Fibroblast of peridontal ligament (primary cell): ENCODE results near the gene SALL4.
"Not testable (repeated sequence)": the region's sequence is repeated elsewhere in the genome, so short reads cannot be mapped to it uniquely, and the experiment has no call there.

Source experiments
- DNase-seq: peaks from one replicate; pipeline ENCODE4 v3.0.0-alpha.2; 2010; ENCODE audit errors: extremely low read depth

Gene SALL4

DNA sequence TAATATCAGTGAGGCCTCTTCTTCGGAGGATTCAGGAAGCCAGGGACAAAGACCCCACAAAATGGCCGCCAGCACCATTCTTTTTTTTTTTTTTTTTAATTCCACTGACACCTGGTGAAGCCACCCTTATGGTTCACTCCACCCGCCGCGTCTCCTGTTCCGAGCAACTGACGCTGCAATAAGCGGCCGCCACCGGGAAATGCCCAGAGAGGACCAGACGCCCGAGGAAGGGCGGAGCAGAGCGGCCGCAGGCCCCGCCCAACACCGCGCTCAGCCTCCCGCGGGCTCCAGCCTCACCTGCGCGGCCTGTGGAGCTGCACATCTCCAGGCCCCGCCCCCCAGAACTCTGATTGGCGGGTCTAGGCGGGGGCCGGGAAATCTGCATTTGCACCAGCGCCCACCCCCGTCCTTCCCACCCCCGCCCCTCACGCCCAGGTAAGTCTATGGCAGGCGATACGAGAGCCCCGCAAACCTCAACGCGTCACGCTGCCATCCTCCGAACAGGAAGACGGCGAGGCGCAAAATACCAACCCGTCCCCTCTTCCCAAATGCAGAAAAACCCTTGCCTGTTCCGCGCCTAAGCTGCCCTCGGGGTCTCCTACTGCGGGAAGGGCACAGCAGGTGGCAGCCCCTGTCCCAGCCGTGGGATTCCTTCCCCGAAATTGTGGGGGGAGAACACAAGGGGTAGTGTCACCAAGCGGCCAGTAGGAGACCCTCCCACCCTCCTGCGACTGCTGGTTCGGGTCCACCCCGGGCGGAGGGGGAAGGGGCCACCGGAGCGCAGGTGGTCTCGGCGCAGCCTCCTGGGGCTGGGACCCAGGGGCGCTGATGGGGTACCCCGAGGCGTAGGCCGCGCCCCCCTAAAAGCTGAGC lies 35.1 kb downstream of the SALL4 start:
- DNase-seq, result no peak

DNA sequence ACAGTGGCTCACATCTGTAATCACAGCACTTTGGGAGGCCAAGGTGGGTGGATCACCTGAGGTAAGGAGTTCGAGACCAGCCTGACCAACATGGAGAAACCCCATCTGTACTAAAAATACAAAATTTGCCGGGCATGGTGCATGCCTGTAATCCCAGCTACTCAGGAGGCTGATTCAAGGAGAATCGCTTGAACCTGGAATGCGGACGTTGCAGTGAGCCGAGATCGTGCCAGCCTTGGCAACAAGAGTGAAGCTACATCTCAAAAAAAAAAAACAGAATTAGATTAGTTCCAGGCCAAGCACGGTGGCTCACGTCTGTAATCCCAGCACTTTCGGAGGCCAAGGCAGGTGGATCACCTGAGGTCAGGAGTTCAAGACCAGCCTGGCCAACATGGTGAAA lies 36.9 kb downstream of the SALL4 start:
- not testable (repeated sequence) for DNase-seq

DNA sequence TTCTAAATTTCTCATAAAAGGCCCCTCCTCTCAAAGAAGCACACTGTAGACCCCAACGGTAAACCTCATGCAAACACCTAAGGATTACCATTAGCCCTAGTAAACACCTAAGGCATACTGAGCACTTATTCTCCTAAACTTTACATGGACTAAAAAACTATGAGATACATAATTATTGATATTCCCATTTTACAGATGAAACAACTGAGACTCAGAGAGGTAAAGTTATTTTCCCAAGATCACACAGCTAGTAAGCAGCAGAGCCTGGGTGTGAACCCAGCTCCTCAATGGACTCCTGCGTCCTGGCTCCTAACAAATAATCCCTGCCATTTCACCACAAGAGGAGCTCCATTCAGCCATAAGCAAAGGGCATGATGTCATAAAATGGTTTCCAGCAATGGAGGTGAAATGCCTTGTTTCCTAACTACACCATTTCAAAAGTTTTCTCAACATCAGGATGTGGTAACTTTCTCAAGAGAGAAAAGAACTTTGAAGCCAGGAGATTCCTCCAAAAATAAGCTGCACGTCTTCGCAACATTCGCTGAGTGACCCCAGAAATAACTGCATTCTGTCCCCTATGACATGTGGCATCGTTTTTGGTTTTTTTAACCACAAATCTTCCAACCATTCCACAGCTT lies 38.2 kb downstream of the SALL4 start:
- peak; percentile 58 for DNase-seq

DNA sequence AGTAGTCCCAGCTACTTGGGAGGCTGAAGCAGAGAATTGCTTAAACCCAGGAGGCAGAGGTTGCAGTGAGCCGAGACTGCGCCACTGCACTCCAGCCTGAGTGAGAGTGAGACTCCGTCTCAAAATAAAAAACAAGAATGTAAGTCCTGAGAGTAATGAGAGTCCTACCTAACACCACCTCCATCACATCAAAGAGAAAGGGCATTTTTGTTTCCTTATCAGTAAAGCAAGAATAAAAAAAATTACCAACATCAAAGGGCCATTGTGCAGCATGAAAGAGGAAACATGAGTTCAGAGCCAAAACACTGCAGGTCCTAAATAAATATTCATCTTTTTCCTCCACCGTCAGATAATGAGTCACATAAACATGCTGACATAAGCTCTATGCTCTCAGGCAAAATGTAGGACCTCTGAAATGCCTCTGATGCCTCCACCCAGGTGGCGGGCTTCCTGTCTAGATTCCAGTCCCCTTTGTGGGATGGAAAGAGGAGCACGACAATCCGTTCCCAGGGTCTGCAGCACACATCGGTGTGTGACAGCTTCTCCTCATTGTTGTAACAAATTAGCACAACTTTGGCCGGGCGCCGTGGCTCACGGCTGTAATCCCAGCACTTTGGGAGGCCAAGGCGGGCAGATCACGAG lies 41.3 kb downstream of the SALL4 start:
- peak; percentile 36 for DNase-seq

DNA sequence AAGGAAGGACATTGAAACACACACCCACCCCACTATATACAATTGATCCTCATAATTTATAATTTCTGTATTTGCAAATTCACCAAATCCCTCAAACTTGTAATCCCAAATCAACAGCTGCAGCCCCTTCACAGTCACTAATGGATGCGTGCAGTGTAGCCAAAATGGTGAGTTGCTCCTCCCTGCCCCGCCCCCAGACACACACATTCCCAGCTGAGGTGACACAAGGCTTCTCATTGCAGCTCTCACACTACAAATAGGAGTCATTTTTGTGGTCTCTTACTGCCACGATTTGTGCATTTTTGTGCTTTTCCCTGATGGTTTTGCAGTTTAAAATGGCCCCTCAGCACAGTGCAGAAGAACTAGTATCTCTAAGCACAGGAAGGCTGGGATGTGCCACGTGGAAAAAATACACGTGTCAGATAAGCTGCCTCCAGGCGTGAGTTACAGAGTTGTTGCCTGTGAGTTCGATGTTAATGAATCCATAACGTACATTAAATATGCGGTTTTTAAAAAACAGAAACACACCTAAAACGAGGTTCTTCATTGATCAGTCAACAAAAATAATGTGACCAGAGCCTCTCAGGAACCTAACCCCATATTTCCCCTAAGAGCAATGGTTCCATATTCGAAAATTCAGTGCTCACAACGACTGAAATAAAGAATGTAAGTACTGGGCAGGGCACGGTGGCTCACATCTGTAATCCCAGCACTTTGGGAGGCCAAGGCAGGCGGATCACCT lies 42.4 kb downstream of the SALL4 start:
- no peak for DNase-seq

DNA sequence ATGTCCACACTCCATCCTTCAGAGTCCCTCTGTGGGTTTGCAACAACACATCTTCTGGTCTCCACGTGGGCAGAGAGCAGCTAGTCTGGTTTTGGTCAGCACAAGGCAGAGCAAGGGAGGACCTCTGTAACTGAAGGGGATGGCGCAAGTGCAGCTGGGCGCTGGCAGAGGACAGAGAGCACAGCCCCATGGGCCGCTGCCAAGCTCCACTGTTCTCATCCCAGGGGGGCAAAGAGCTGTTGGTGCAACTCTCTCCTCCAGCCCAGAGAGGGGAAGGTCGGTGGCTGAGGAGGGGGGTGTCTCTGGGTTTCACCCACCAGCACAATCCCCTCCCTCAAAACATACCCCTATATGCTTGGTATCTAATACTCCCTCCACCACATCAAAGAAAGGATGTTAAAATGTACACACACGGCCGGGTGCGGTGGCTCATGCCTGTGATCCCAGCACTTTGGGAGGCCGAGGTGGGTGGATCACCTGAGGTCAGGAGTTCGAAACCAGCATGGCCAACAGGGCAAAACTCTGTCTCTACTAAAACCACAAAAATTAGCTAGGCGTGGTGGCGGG lies 43.3 kb downstream of the SALL4 start:
- DNase-seq, result no peak

DNA sequence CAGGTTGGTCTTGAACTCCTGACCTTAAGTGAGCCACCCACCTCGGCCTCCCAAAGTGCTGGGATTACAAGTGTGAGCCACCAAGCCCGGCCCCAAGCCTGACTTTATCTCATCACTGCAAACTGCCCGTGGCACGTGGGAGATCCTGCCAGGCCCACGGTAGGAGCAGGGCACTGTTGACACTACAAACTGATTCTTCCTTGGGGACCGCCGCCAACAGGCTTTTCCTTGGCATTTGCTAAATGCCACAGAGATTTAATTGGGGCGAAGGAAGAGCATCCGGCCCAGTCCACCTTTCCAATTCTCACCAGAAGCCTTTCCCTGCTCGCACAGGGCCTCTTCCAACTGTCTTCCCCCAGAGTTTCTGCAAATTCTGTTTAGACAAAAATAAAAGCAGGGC lies 45.1 kb downstream of the SALL4 start:
- no peak for DNase-seq

DNA sequence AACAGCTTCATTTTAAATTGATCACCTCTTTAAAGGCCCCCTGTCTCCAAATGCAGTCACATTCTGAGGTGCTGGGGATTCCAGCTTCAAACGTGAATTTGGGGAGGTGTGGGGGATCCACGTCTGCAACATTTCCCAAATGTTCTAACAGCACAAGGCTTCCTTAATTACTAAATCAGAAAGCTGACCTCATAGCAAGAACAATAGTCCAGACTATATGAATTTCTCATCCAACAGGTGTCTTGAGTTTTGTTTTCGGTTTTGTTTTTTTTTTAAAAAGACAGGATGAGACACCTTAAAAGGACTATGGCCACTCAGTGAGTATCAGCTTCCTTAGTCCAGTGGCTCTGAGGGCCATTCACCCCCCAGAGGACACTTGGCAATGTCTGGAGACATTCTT lies 45.7 kb downstream of the SALL4 start:
- no peak for DNase-seq

DNA sequence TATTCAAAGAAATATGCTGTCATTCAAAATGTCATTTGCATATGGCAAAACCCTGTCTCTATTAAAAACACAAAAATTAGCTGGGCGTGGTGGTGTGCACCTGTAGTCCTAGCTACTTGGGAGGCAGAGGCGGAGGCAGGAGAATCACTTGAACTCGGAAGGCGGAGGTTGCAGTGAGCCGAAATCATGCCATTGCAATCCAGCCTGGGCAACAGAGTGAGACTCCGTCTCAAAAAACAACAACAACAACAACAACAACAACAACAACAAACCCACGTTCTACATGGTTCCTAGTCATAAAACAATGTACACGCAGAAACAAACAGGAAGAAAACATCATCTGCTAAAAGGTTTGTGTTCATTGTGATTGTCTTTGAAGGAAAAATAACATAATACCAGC lies 49.1 kb downstream of the SALL4 start:
- not testable (repeated sequence) for DNase-seq

DNA sequence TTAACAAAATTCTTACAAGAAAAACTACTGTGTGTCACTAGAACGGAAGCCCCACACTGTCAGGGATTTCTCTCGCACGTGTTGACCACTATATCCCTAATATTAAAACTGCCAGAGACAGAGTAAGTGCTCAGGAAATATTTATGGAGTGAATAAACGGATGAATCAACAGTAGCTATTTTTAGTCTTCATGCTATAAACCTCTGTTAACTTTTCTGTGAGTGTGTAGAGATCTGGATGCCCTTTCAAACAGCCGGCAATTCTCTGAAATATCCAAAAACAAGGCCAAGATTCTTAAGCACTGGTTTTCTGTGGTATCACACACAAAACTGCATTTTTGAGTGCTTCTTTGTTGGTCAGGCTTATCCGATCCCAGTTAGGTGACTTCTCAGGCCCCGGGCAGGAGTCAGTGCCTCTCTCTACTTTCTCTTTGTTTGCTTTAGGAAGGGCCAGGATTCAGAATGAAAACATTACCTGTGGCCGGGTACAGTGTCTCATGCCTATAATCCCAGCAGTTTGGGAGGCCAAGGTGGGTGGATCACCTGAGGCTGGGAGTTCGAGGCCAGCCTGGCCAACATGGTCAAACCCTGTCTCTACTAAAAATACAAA lies 49.9 kb downstream of the SALL4 start:
- DNase-seq, result peak; percentile 92

DNA sequence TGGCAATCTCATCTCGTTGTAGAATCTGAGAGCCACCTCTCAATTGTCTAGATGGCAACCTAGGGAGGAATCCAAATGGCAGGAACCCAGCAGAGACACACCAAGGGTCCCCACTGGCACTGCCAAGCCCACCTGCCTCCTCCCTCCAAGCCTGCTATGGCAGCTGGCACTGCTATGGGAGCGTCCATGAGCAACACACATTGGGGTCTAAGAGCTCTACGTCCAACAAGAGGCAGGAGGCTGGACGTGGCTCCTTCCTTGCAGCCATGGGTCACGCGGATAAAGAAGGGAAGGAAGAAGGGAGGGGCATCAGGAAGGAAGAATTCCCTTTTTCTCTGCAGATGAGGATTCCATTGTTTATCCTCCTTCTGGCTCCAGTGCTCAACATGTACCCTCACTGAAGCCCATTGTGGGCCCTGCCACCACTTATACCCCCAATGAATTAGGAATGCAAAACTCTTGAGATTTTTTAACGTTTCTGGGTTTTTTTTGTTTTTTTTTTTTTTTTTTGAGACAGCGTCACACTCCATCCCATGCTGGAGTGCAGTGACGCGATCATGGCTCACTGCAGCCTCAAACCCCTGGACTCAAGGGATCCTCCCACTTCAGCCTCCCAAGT lies 51.4 kb downstream of the SALL4 start:
- no peak for DNase-seq

DNA sequence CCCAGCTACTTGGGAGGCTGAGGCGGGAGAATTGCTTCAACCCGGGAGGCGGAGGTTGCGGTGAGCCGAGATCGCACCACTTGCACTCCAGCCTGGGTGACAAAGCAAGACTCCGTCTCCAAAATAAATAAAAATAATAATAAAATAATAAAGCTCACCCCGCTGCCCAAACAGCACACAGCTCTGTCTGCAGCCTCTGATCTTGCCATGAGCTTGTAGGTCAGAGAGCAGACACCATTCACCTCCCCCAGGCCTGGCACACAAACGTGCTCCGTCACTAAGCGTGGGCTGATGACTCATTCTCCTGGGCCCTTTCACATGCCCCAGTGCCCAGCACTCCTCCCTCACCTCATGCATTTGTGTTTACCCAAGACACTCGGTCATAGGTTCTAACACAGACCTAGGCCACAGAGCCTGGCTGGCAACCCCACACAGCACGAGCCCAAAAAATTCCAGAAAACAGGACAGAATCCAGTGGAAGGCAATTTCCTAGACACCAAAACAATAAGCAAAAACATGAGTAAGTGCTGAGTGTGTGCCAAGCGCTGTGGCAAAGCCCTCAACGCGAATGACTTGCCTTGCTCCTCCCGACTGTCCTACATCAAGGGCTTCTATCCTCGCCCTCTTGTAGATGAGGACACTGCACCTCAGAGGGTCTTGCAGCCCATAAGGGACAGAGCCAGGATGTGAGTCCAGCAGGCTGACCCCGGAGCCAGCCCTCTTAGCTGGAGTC lies 52.1 kb downstream of the SALL4 start:
- peak; percentile 92 for DNase-seq

DNA sequence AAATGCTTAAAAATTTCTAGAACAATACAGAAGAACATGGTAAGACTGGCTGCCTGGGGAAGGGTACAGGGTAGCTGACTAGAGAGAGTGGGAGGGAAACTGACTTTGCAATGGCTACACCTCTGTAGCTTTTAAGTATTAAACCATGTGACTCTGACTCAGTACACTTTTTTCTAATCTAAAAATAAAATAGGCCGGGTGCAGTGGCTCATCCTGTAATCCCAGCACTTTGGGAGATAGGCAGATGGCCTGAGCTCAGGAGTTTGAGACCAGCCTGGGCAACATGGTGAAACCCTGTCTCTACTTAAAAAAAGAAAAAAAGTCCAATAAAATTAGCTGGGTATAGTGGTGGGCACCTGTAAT lies 52.7 kb downstream of the SALL4 start:
- DNase-seq, result peak; percentile 43

DNA sequence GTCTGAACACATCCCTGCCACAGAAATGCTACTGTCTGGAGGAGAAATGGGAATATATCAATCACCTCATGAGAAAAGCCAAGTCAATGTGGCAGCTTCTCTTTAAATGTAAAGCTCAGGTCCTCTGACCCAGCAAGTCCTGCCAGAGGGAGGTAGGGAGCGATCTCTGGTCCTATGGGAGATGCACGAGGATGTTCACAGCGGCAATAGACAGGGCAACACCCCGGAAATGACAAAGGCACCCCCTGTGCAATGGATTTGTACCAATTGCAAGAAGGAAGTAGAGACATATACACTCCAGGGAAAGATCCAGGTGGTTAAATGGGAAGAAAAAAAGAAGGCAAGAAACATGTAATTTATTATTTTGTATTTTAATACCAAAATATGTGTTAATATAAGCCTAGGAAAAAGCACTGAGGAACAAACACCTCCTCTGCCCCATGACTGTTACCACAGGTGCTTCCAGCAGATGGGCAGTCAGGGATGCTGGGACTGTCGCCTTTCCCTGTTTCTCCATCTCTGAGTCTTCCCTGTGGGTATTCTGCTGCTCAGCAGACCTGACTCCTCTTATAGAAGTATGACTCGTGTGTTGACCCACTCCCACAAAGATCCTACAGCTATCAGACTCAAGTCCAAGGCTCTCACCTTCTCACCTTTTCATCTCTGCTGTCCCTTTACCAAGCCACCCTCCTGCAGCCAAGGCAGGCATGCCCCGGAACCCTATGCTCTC lies 55.0 kb downstream of the SALL4 start:
- DNase-seq, result no peak

DNA sequence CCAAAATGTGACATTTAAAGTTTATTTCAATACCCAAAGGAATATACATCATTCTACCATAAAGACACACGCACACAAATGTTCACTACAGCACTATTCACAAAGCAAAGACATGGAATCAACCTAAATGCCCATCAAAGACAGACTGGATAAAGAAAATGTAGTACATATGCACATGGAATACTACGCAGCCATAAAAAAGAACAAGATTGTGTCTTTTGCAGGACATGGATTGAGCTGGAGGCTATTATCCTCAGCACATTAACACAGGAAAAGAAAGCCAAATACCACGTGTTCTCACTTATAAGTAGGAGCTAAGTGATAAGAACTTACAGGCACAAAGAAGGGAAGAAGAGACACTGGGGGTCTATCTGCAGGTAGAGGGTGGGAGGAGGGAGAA lies 56.5 kb downstream of the SALL4 start:
- no peak for DNase-seq

DNA sequence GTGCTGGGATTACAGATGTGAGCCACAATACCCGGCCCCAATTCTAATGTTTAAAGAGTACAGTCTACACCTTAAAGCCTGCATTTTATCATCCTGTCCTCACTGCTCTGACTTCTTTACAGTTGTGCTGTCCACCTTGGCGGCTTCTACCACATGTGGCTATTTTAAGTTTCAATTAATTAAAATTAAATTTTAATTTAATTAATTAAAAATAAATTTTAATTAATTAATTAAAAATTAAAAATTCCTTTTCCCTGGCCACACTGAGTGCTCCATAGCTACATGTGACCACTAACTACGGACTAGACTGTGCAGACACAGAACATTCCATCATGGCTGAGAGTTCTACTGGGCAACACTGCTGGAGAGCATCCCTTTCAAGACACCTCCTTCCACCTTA lies 61.5 kb downstream of the SALL4 start:
- no peak for DNase-seq

DNA sequence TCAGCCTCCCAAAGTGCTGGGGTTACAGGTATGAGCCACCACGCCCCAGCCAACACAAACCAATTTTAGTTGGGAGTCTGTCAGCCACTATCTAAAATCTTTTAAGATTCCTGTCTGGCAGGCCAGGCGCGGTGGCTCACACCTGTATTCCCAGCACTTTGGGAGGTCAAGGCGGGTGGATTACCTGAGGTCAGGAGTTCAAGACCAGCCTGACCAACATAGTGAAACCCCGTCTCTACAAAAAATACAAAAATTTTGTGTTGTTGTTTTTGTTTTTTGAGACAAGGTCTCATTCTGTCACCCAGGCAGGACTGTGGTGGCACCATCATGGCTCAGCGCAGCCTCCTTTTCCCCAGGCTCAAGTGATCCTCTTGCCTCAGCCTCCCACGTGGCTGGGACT lies 62.0 kb downstream of the SALL4 start:
- not testable (repeated sequence) for DNase-seq

DNA sequence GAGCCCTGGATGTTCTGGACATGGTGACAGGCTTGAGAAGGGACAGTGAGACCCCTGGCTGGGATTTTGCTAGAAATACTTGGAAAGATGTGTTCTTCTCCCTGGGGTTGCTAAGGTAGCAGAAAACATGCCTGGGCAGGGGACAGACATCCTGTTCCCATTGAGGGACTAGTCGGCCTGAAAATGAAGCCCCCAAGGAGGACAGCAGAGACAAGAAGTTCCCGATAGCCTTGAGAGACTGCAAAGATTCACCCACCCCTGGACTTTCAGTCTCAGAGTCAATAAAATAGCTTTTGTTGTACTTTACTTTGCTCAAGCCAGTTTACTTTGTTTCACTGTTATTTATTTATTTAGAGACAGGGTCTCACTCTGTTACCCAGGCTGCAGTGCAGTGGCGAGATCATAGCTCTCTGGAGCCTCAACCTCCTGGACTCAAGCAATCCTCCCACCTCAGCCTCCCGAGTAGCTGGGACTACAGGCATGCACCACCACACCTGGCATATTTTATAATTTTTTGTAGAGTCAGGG lies 62.5 kb downstream of the SALL4 start:
- no peak for DNase-seq

DNA sequence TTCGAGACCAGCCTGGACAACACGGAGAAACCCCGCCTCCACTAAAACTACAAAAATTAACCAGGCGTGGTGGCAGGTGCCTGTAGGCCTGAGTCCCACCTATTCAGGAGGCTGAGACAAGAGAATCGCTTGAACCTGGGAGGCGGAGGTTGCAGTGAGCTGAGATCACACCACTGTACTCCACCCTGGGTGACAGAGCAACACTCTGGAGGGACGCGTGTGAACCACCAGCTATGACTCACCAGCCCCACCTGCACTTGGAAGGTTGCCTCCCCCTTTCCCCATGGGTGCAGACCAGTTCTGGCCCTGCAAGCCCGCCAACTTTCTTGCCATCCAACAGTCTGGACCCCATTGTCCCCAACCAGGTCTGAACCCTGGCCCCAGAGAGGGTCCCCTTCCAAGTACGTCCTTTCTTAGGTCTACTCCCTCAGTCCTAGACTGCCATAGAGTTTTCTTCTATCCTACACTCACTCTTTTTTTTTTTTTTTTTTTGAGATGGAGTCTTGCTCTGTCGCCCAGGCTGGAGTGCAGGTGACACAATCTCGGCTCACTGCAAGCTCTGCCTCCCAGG lies 63.4 kb downstream of the SALL4 start:
- no peak for DNase-seq
